HG03066 (cell line): ENCODE measurements around the gene FBXO34.

Source experiments
- ATAC-seq: cut with Tn5 transposase; IDR thresholded peaks from one replicate; pipeline ENCODE4 v1.9.1; 2021; ENCODE audit warnings: low read depth; ENCODE audit not compliant: unreplicated experiment

Gene FBXO34

DNA sequence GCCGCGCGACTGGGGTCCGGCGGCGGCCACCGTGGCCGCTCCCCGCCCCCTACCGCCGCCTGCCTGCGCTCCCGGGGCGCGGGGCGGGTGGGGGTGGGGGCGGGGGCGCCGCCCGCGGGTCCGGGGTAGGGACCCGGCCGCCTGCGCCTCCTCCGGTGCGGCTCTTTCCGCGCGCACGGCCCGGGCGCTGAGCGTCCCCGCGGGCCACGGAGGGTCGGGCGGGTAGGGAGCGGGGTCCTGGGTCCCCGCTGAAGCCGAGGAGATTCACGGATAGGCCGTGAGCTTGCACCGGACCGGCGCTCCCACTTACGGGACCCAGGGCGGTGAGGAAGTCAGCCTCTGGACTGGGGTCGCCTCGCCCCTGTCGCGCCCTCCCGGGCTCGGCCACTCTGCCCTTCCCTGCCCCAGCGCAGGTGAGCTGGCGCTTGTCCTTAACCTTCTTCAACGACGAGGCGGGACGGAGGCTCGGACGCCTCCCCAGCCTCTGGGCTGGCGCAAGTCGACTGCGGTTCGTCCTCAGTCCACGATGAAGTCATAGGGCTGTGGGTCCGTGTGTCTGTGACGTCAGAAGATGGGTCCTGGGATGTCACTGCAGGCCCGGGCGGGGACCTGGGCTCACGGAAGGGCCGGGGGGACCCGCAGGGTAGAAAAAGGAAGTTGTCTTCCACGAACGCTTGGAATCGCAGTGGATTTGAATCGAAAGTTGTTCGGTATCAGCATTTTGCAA lies 514 bp downstream of the FBXO34 start:
- peak; percentile 30 for ATAC-seq

DNA sequence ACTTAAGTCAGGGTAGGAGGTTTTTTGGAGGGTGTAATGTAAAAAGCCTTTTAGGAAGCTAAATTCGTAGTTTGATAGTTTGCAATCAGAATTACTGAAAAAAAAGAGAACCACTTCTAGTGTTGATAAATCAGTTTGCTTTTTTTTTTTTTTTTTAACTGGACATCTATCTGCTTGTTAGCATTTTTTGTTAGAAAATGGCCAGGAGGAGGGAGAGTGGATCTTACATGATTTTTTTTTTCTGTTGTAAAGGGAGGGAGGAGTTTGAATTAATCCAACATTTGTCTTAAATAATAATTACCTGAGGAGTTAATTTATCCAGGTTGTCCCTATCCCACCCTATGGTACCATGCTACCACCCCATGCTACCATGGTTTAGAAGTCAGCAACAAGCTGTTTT lies 1.2 kb downstream of the FBXO34 start:
- ATAC-seq, result no peak

DNA sequence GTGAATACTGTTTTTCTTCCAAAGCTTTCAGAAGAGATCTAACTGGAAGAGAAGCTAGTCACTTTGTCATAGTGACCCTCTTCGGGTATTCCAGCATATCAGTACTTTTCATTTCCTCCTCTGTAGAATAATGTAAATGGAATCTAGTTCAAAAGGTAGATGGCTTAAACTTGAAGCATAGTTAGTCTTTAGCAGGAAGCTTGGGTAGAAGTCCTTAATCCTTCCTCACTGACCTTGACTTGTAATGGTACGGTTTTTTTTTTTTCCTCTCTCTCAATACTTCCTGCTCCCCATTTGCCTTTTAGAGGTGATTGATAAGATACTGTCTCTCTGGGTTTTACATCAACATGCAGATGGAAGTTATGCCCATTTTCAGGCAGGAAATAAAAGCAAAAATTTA lies 1.7 kb downstream of the FBXO34 start:
- ATAC-seq, result no peak

DNA sequence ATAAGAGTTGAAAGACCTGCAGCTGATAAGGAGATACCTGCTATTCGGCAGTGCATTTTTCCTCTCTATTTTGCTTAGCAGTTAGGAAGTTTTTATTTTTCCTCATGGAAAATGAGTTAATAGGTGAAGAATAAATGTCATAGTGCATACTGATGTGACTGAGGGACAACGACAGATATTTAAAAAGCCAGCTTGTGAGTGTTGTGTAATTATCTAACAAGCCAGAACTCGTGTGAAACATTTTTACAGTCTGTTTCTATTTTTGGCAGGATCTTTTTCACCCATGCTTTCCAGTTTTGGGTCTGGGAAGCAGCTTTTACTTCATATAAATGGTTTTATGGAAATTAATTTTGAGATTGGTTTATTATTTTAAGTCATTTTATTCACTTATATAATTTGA lies 2.9 kb downstream of the FBXO34 start:
- ATAC-seq, result no peak

DNA sequence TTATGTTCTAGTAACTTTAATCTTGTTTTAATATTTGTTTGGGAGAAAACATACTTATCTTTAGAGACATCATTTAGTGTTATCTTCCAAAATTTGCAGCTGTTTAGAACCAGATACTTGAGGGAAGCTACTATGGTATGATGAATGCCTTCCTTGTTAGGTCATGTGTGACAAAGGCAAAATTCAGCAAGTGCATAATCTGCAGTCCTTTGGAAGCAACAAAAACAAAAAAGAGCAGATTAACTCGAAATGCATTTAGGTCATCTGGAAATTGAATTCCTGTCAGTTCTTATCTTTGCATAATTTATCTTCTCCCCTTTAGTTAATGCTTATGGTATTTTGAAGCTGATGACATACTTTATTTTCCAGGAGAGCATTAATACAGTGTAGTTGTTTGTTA lies 3.5 kb downstream of the FBXO34 start:
- ATAC-seq, result no peak

DNA sequence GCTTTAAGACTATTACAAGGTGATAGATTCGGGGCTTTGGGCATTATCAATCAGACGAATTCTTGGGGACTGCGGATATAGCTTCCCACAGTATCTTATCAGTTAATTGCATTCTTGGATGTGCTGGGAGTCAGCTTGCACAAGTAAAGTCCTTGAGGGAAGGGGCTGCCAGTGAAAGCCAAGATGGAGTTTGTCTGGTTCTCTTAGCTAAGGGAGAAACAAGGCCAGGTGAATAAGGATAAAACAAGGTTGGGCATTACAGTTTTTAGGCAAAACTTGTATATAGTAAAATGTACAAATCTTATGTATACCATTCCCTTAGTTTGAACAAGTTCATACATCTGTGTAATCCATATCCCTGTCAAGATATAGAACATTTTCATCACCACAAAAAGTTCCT lies 5.5 kb downstream of the FBXO34 start:
- no peak for ATAC-seq

DNA sequence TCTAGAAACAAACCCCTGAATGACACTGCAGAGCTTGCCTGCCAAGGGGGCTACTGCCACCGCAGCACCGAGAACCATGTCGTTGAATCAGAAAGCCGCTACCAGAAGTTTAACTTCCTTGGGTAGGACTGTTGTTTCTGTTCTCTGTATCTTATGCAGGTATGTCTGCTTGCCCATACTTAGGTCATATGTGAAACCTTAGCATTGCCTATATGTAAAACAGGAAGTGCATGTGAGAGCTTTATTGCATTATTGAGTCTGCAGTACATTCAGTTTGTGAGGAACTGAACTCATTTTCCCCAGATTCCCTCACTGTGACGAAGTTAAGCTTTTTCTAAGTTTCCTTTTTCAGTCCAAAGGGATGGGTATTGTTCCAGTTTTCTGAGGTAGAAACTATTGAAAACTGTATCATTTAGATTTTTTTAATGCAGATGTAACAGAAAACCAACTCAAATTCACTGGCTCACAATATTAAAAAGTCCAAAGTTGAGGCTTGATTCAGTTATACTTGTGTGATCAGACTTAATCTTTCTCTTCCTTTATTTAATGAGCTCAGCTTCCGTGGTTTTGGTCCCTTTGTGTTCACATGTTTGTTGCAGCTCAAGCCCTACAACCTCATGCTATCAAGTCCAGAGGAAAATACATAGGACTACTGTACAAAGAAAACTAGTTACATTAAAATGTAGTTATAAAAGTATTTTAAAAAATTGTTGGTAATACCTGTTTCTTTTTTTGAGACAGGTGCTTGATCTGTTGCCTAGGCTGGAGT lies 6.9 kb downstream of the FBXO34 start:
- ATAC-seq, result peak; percentile 85

DNA sequence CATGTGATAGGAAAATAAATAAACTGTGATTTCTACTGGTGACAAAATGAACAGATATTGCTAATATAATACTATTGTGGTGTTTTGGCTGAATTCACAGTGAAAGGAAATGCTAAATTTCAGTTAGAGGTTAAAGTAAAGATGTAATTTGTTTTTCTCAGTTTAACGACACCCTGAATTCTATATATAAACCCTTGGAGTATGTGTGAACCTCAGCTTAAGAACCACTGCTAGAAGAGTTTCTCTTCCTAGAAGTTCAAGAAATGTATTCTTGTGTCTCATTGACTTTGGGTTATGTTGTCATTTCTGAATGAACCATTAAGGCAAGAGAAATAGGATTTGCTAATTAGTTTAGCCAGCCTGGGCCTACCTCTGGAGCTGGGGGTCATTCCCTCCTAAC lies 8.2 kb downstream of the FBXO34 start:
- ATAC-seq, result peak; percentile 47

DNA sequence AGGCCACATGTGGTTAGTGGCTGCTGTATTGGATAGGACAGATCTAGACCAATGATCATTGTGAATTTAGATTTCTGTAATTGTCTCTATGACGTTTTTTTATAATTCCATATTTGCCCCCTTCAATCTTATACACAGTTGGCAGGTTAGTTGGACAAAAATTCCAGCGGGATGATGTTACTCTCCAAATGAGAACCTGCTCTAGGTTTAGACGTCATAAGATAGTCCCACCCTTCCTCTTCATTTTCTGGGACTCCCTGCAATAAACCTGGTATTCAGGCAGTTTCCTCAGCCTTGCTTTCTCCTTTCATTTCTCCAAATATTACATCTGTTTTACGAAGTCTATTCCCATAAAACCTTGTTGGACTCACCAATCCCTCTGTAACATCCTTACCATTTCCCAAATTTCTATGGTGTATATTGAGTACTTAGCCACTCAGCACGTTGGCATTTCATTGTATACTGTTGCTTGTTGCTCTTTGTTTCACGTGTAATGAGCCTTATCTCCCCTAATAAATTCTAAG lies 10.2 kb downstream of the FBXO34 start:
- ATAC-seq, result no peak

DNA sequence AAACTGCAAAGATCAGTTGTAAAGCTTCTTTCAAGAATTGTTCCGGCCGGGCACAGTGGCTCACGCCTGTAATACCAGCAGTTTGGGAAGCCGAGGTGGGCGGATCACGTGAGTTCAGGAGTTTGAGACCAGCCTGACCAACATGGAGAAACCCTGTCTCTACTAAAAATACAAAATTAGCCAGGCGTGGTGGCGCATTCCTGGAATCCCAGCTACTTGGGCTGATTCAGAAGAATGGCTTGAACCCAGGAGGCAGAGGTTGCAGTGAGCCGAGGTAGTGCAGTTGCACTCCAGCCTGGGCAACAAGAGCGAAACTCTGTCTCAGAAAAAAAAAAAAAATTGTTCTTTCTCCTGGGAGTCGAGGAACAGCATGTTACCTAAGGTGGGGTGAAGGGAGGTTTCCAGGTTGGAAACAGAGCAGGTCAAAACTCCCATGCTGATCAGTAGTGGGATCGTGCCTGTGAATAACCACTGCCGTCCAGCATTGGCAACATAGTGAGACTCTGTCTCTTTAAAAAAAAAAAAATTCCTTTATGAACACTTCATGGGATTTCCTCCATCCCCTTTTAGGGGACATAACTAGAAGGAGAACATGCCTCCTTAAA lies 13.9 kb downstream of the FBXO34 start:
- ATAC-seq, result no peak

DNA sequence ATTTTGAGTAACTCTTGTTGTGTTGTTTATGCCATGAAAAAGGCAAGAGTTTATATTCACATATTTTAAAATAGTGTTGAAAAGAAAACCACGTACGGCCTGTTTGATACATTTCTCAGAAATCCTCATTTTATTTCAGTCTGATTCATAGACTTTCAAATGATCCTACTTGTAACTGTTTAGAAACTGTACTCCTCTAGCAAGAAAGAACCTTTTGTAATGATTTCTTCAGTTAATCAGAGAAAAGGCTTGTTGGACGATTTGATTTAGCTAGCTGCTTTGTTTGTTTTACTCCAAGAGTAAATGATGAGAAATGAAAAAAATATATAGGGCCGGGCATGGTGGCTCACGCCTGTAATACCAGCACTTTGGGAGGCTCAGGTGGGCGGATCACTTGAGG lies 17.2 kb downstream of the FBXO34 start:
- ATAC-seq, result no peak

DNA sequence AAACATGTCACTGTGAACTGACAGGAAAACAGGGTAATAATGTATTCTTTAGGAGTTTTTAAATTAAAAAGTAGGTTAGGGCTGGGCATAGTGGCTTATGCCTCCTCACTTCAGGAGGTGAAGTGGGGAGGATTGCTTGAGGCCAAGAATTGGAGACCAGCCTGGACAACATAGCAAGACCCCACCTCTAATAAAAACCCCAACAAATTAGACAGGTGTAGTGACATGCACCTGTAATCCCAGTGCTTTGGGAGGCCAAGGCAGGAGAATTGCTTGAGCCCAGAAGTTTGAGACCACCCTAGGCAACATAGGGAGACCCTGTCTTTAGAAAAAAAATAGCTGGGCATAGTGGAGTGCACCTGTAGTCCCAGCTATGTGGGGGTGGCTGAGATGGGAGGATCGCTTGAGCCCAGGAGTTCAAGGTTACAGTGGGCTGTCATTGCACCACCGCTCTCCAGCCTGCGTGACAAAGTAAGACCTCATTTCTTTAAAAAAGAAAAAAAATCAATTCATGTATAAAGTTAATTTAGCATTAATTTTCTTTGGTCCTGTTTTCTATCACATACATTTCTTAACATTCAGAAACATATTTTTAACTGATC lies 20.4 kb downstream of the FBXO34 start:
- ATAC-seq, result no peak

DNA sequence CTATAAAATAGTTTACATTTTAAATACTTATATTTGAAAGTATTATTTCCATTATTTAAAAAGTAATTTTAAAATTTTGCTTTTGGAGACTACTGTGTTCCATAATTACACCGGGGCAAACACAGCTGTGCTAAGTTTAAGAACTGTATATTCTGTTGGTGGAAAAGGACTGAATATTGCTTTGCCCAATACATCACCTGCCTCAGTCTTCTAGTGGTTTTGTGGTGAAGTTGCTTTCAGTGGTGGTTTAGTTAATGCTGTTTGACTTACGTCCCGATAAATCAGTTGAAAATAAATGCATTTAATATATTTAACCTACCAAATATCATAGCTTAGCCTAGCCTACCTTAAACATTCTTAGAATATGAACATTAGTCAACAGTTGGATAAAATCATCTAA lies 23.4 kb downstream of the FBXO34 start:
- no peak for ATAC-seq

DNA sequence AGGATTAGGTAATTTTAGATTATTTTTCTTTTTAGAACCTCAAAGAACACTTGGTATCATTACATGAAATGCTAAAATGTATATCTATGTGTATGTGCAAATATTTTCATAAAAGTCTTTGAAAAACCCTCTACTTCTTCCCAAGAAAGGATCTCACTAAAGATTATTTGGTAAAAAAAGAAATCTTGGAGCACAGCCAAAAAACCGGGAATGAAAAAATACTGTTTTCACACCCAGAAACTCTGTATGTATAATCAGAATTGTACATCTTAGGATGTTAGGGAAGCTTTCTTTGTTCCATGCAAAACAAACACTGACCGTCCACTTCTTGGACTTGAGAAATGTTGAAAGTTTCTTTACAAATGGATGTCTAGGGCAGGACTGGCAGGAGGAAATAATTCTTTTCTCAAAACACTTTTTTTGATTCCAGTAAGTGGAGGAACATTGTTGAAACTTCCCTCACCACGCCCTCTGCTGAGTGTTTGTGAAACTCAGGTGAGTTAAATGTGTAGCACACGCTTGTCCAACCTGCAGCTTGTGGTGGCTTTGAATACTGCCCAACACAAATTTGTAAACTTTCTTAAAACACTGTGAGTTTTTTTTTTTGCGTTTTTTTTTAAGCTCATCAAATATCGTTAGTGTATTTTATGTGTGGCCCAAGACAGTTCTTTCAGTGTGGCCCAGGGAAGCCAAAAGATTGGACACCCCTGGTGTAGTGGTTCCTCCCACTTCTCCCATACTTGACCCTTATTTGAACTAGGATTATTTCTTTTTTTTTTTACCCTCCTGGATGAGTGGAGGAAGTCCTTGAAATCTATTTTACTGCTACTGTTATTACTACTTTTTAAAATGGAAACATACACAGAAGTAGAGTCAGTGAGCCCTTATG lies 26.6 kb downstream of the FBXO34 start:
- ATAC-seq, result no peak

DNA sequence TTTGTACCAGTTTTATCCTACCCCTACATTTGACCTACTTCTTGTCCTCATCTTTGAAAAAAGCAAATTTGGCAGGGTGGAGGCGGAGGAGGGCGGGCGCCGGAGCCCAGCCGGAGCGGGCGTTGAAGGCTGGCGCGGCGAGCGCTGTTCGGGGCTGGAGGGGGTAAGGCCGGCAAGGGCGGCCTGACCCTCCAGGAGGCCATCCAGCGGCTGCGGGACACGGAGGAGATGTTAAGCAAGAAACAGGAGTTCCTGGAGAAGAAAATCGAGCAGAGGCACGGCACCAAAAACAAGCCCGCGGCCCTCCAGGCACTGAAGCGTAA lies 27.2 kb downstream of the FBXO34 start:
- no peak for ATAC-seq

DNA sequence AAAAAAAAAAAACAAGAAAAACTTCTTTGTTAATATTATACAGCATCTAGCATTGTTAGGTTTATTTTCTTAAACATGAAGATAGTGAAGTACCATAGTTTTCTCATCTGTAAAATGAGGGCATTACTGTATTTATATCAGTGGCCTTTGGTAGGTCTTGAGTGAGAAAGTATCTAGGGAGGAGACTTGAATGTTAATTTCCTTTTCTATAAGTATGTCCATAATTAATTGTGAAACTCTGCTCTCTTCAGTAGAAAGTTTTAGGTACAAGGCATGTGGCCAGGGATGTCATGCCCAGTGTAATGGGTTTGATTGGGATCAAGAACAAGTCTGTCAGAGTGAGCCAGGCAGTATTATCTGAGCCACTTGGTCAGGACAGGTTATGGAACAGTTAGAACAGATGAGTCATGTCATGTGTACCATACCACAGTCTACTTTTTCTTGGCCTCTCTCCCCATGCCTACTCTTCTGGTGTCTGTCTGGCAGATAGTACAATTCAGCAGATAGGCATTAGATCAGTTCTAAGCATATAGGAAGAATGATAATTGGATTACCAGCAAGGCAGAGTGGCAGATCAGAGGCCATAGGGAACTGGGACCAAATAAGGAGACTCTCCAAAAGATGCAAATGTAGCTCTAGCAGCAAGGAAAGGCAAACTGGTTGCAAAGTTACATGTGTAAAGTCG lies 30.4 kb downstream of the FBXO34 start:
- ATAC-seq, result peak; percentile 58

DNA sequence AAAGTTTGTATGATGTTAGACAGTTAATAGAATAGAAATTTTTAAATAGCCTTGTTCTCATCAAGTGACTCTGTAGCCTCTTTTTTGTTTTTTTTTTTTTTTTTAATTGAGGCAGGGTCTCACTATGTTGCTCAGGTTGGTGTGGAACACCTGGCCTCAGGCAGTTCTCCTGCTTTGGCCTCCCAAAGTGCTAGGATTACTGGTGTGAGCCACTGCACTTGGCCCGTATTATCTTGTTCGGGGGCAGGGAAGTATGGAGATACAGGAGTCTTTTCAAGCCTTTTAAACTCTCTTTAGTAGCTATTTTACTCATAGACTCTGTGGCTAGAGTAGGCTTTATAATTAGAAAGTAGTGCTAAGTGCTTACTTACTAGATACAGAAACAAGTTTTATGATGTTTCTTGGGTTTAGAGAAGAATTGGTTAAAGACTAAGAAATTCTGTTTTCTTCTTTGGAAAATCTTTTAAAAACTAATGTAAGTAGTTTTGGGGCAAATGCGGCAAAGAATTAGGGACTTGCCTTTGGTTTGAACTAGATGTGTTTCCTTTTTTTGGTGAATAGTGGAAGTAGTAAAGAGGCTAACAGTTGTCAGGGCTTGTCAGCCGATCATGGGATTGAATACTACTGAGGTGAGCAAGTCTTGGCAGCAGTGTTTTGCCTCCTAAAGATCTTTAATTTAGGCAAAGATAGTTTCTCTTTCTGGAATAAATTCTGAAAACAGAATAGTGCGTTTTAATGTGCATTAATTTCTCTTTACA lies 31.3 kb downstream of the FBXO34 start:
- ATAC-seq, result no peak

DNA sequence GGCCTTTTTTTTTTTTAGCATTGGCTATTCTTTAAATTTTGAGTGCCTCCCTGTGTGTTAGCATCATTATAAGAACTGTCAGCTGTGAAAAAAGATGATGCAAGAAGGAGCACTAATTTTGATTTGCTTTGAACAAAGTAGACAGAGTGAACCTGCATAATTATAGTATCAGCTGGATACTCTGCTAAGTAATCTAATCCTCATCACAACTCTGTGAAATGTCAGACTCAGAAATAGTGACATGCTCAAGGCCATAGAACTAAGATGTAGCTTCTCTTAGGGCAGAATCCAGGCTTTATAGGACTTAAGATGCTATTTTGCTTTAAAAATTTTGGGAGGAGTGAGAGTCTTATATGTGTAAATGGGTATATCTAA lies 31.9 kb downstream of the FBXO34 start:
- no peak for ATAC-seq

DNA sequence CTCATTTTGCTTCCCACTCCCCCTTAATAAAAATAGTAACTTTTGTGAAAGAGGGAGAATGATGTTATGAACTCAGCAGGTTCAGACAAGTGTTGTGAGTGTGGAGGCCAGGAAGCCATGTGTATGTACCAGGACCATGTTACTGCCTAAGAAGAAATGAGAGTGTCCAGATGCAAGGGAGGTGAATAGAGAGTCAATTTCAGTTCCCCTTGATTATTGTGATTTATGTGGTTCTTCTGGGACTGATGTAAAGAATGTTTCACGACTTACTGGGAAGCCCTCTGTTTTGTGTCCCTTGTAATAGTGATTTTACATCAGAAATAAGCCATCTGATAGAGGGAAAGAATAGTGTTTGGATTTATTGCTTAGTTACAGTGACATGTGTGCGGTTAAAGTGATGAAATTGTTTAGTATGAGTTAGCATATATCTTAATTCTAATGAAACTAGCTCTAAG lies 32.5 kb downstream of the FBXO34 start:
- no peak for ATAC-seq
